Calu3 (cell line): ENCODE results near the gene DBH. TPM values are rescaled to one million over a fixed set of nuclear protein-coding genes. Genes with fewer than 3 reads are reported as not detected.

ENCODE experiments used
- BruUV-seq: library from RNA; stranded (reverse); fragments of 400-500 nt; replicated peaks from 2 replicates; lab custom pipeline; 2021; lab: Mats Ljungman, UMichigan
- CTCF ChIA-PET: fragments of 300-600 bp; sonication (Branson Sonifier 250); formaldehyde crosslinking; loops from one replicate; lab custom pipeline; 2022; ENCODE audit warnings: antibody characterized with exemption; lab: Charles Lee
- DNase-seq: peaks from one replicate; pipeline ENCODE4 v3.0.0; 2022
- H3K27ac Mint-ChIP-seq: one replicate; pipeline ENCODE4 v1.8.0; 2022; ENCODE audit warnings: mixed read lengths; ENCODE audit not compliant: unreplicated experiment
- H3K27me3 Mint-ChIP-seq: one replicate; pipeline ENCODE4 v1.8.0; 2022; ENCODE audit warnings: mixed read lengths; ENCODE audit not compliant: unreplicated experiment
- H3K36me3 Mint-ChIP-seq: one replicate; pipeline ENCODE4 v1.8.0; 2022; ENCODE audit warnings: mild to moderate bottlenecking, moderate library complexity, mixed read lengths; ENCODE audit not compliant: insufficient read depth, unreplicated experiment
- H3K4me1 Mint-ChIP-seq: one replicate; pipeline ENCODE4 v1.8.0; 2022; ENCODE audit warnings: mild to moderate bottlenecking, low read depth, mixed read lengths; ENCODE audit not compliant: unreplicated experiment
- H3K4me3 Mint-ChIP-seq: one replicate; pipeline ENCODE4 v1.8.0; 2022; ENCODE audit warnings: mild to moderate bottlenecking, low read depth, moderate library complexity, mixed read lengths; ENCODE audit not compliant: unreplicated experiment
- H3K9me3 Mint-ChIP-seq: one replicate; pipeline ENCODE4 v1.8.0; 2022; ENCODE audit warnings: low read depth, mixed read lengths; ENCODE audit not compliant: unreplicated experiment
- intact Hi-C: fragments of 100-400 bp; cut with micrococcal nuclease; formaldehyde crosslinking; loops from one replicate; pipeline ENCODE4 v1.10.0; 2022; ENCODE audit not compliant: unreplicated experiment
- total RNA-seq: library from RNA; stranded (reverse); gene quantifications from 2 replicates; pipeline ENCODE4 v1.2.3, GENCODE V29; 2022
- TF ChIP-seq, protein P1 (sequence below): fragments of 200-600 bp; IDR thresholded peaks from one replicate; pipeline ENCODE4 v1.8.0; 2022; ENCODE audit warnings: antibody characterized with exemption; ENCODE audit not compliant: unreplicated experiment

Gene DBH
- total RNA-seq, 1 experiment from 2014 or later = not detected

DNA sequence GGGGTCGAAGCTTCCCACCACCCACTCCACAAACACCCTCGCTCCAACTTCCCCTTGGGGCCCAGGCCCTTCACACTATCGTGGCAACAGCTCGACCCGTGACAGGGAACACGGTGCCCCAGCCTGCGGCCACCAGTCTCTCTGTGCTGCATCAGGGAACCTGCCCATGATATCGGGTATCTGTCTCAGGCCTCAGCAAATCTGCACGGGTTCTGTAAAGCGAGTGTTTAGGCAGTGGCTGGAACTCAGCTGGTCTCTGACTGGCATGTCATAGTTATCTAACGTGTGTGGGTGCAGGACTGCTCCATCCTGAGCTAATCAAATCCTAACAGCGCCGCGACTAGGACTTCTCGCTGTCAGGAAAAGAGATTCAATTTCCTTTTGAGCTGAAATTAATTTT, 42.9 kb downstream of the DBH start:
- Mint-ChIP-seq H3K27ac (no peak overlapping the region), H3K4me1 (no peaks in the 10 kb centered on the region), H3K36me3 (no peaks in the 10 kb centered on the region), H3K4me3 (no peak overlapping the region), H3K27me3 (peaks cover 54% of the 10 kb centered on the region), H3K9me3 (no peaks in the 10 kb centered on the region)
- intact Hi-C loops = no loop called here
- TF ChIP-seq, protein P1, sequence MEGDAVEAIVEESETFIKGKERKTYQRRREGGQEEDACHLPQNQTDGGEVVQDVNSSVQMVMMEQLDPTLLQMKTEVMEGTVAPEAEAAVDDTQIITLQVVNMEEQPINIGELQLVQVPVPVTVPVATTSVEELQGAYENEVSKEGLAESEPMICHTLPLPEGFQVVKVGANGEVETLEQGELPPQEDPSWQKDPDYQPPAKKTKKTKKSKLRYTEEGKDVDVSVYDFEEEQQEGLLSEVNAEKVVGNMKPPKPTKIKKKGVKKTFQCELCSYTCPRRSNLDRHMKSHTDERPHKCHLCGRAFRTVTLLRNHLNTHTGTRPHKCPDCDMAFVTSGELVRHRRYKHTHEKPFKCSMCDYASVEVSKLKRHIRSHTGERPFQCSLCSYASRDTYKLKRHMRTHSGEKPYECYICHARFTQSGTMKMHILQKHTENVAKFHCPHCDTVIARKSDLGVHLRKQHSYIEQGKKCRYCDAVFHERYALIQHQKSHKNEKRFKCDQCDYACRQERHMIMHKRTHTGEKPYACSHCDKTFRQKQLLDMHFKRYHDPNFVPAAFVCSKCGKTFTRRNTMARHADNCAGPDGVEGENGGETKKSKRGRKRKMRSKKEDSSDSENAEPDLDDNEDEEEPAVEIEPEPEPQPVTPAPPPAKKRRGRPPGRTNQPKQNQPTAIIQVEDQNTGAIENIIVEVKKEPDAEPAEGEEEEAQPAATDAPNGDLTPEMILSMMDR = no peak
- no peak for DNase-seq
- CTCF ChIA-PET = interaction anchor here (1.6 kb wide), 1 partner anchor 37 kb away, joined by 3 read pairs; no protein-coding TSS in a partner anchor
- BruUV-seq = no TSS peak

DNA sequence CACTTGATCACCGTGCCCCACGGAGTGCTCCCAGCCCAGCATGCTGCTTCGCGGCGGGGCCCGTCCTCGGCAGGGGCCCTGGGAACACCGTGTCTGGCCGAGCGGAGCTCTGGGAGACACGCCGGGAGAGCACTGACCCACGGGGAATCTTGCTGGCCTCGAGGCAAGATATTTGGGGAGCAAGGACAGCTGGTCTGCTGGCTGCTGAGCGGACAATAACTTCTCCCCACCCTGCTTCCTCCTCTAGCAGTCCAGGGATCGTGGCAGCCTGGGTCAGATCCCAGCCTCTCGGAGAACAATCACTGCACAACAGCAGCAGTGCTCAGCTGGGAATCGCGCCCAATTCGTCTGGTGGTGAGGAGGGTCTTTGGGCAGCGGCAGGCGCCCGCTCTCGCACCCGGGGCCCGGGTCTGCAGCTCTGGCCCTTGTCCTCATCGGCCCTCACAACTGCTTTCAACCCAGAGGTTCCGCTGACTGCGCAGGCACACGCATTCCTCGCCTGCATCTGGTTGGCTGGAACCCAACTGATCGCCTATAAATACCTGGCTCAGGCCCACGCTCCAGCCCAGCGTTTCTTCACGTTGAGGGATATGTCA, 43.4 kb downstream of the DBH start:
- BruUV-seq = no TSS peak
- no peaks in the 10 kb centered on the region for H3K9me3 Mint-ChIP-seq
- DNase-seq = no peak
- H3K4me1 Mint-ChIP-seq = no peaks in the 10 kb centered on the region
- CTCF ChIA-PET = interaction anchor here (1.6 kb wide), 1 partner anchor 36 kb away, joined by 3 read pairs; no protein-coding TSS in a partner anchor
- peaks cover 49% of the 10 kb centered on the region for H3K27me3 Mint-ChIP-seq
- H3K27ac Mint-ChIP-seq = no peak overlapping the region
- intact Hi-C loops = no loop called here
- no peak overlapping the region for H3K4me3 Mint-ChIP-seq
- TF ChIP-seq, protein P1 = no peak
- no peaks in the 10 kb centered on the region for H3K36me3 Mint-ChIP-seq

DNA sequence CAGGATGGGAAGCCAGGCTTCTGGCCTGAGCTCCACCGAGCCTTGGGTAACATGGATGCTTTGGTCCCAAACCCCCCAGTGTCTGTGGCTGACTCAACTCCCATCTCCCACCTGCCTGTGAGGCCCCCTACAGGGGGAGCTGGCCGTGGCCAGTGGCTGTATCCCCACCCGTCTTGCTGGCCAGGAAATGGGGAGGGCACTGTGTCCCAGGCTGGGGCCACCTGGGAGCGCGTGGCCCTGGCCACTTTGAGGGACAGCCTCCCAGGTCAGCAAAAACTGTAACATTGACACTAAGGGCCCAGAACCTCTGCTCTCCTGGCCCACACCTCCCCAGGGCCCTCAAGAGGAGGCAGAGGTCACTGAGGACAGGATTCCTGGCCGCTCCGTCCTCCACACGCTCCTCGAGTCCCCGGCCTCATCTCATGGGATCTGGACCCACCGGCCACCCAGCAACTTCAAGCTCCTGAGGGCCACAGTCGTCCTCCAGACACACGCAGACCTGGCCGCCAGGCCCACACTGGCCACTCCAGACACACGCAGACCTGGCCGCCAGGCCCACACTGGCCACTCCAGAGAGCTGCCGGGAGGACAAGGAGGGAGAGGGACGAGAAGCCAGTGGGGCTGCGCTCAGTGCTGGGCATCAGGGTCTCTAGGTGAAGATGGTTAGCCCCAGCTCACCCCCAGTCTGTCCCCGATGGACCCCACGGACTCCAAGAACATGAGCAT, 44.2 kb downstream of the DBH start:
- CTCF ChIA-PET = no interaction called here
- TF ChIP-seq, protein P1 = no peak
- Mint-ChIP-seq H3K27me3 (peaks cover 41% of the 10 kb centered on the region), H3K9me3 (no peaks in the 10 kb centered on the region), H3K4me1 (no peaks in the 10 kb centered on the region), H3K27ac (no peak overlapping the region), H3K4me3 (no peak overlapping the region), H3K36me3 (no peaks in the 10 kb centered on the region)
- no TSS peak for BruUV-seq
- DNase-seq = no peak
- intact Hi-C loops = no loop called here

DNA sequence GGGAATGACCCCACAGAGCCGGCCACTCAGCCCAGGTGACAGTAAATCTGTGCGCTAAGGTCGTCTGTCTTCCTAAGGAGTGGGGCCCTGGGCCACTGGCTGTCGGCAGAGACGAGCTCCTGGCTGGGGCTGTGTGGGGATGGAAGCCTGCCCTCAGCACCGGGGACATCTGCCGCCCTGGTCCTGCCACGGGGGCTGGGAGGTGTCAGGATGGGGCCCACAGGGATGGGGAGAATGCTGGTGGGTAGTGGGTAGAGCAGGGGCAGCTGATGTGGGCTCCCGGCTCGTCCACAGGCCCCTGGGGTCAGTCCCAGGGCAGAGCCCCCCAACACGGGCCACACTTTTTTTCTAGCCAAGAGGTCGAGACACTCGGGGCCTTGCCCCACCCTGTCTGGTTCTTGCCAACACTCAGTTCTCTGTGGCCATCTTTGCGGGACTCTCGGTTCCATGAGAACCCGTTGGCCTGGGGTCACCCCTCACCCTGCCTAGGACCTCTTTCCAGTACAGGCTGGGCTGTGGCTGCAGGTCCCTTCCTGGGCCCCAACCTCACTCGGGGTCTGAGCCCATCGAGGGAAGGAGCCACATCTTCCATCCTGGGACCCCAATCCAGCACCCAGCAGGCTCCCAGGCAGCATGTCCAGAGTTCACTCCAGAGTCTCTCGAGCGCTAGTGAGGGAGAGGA, 45.0 kb downstream of the DBH start:
- Mint-ChIP-seq H3K9me3 (no peaks in the 10 kb centered on the region), H3K36me3 (no peaks in the 10 kb centered on the region), H3K4me3 (no peak overlapping the region), H3K4me1 (no peaks in the 10 kb centered on the region), H3K27me3 (peaks cover 41% of the 10 kb centered on the region), H3K27ac (no peak overlapping the region)
- DNase-seq = no peak
- TF ChIP-seq, protein P1 = no peak
- intact Hi-C loops = no loop called here
- CTCF ChIA-PET = no interaction called here
- no TSS peak for BruUV-seq
